Sigmoid colon (tissue), 7 donors: Measurements from ENCODE around the gene MLLT10. TPM values are rescaled to one million over a fixed set of nuclear protein-coding genes. Genes with fewer than 3 reads are reported as not detected.

Experiments used
- DNase-seq: peaks from one replicate; pipeline ENCODE4 v3.0.0-alpha.2; 2019
- H3K27ac ChIP-seq, 4 donors: fragments of 200-600 bp; sonication (generic); one replicate each; pipeline ENCODE4 v1.5.1; 2016 to 2019; ENCODE audit warnings: mild to moderate bottlenecking in 1 of 4
- H3K27me3 ChIP-seq, 3 donors: fragments of 200-600 bp; sonication (generic); one replicate each; pipeline ENCODE4 v1.5.1; 2019; ENCODE audit warnings: mild to moderate bottlenecking in 1 of 3
- H3K36me3 ChIP-seq, 4 donors: fragments of 200-600 bp; sonication (generic); one replicate each; pipeline ENCODE4 v1.5.1; 2016 to 2019
- H3K4me1 ChIP-seq, 4 donors: fragments of 200-600 bp; sonication (generic); one replicate each; pipeline ENCODE4 v1.5.1; 2017 to 2019
- H3K4me3 ChIP-seq, 4 donors: fragments of 200-600 bp; sonication (generic); one replicate each; pipeline ENCODE4 v1.5.1; 2017 to 2019; ENCODE audit warnings: mild to moderate bottlenecking in 2 of 4, moderate library complexity in 1 of 4
- H3K9me3 ChIP-seq, 4 donors: fragments of 200-600 bp in 3 of 4; sonication (generic) in 3 of 4; one replicate each; pipeline versions ENCODE4 v1.5.1 to v1.6.1; 2013 to 2019
- EP300 ChIP-seq, 4 donors: sonication (generic); formaldehyde crosslinking; IDR thresholded peaks; one replicate each; pipeline ENCODE4 v1.6.1; 2017; ENCODE audit warnings: antibody characterized with exemption in 4 of 4
- POLR2A ChIP-seq, 2 donors: fragments of 450-650 bp; IDR thresholded peaks; one replicate each; pipeline ENCODE4 v1.6.1; 2016; ENCODE audit warnings: antibody characterized with exemption in 2 of 2, mild to moderate bottlenecking in 2 of 2, moderate library complexity in 2 of 2
- POLR2AphosphoS5 ChIP-seq, 4 donors: sonication (generic); formaldehyde crosslinking; IDR thresholded peaks; one replicate each; pipeline ENCODE4 v1.6.1; 2017; ENCODE audit warnings: antibody characterized with exemption in 4 of 4
- WGBS, 2 donors: extraction: QIAGEN DNeasy Blood & Tissue Kit; methylation state at CpG; one replicate each; pipeline ENCODE4 v1.1.7; 2013; 5-methylcytosine and 5-hydroxymethylcytosine counted together
- intact Hi-C: fragments of 100-400 bp; cut with DNase I; formaldehyde crosslinking; loops from one replicate; pipeline ENCODE4 v1.15.1; 2023
- polyA plus RNA-seq, 3 donors: library from polyadenylated mRNA; stranded (reverse); fragments of 200-250 nt; gene quantifications; one replicate each; pipeline ENCODE4 v1.2.3, GENCODE V29; 2013
- total RNA-seq, 4 donors: library from RNA; depleted of rRNA; stranded (reverse); fragments of >200 nt; gene quantifications; one replicate each; pipeline ENCODE4 v1.1.0, GENCODE V29; 2016
- TF ChIP-seq, protein P1 (sequence below), 4 experiments: fragments of 450-650 bp in 3 of 4; fragments of 200-600 bp in 1 of 4; IDR thresholded peaks; one replicate each; pipeline ENCODE4 v1.5.1; 2016 to 2019; ENCODE audit warnings: antibody characterized with exemption in 4 of 4, mild to moderate bottlenecking in 3 of 4, moderate library complexity in 2 of 4
- donor health status: healthy with polysubstance abuse.
- donor health status: Bipolar disorder and iron deficiency.
- donor health status: healthy.

MLLT10 gene
- total and polyA plus RNA-seq, 7 donors: 8.6 to 53.7 (median 36.0) TPM

GRCh38 chr10:21694631-21695030, 160.6 kb downstream of the MLLT10 start:
- H3K27ac ChIP-seq: no peak overlapping the region
- TF ChIP-seq EP300 (IDR thresholded peaks at IDR 0.05): no peak
- TF ChIP-seq, protein P1, sequence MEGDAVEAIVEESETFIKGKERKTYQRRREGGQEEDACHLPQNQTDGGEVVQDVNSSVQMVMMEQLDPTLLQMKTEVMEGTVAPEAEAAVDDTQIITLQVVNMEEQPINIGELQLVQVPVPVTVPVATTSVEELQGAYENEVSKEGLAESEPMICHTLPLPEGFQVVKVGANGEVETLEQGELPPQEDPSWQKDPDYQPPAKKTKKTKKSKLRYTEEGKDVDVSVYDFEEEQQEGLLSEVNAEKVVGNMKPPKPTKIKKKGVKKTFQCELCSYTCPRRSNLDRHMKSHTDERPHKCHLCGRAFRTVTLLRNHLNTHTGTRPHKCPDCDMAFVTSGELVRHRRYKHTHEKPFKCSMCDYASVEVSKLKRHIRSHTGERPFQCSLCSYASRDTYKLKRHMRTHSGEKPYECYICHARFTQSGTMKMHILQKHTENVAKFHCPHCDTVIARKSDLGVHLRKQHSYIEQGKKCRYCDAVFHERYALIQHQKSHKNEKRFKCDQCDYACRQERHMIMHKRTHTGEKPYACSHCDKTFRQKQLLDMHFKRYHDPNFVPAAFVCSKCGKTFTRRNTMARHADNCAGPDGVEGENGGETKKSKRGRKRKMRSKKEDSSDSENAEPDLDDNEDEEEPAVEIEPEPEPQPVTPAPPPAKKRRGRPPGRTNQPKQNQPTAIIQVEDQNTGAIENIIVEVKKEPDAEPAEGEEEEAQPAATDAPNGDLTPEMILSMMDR (IDR thresholded peaks at IDR 0.05): no peak
- TF ChIP-seq POLR2AphosphoS5 (IDR thresholded peaks at IDR 0.05): no peak
- no peak for TF ChIP-seq POLR2A (IDR thresholded peaks at IDR 0.05)
- peak; percentile 67 for DNase-seq
- WGBS, 2 donors: 87 to 91% methylated on average over 3 of the region's 3 CpGs
- H3K4me1 ChIP-seq: peaks cover 0 to 10% (median 5%) of the 10 kb centered on the region in 4 donors
- H3K27me3 ChIP-seq: no peaks in the 10 kb centered on the region
- H3K9me3 ChIP-seq: no peaks in the 10 kb centered on the region
- no peaks in the 10 kb centered on the region for H3K36me3 ChIP-seq
- intact Hi-C loops: no loop called here
- no peak overlapping the region for H3K4me3 ChIP-seq

GRCh38 chr10:21696302-21696701, 162.3 kb downstream of the MLLT10 start:
- no peak for TF ChIP-seq POLR2A (IDR thresholded peaks at IDR 0.05)
- H3K27ac ChIP-seq: no peak overlapping the region
- intact Hi-C loops: no loop called here

DNA sequence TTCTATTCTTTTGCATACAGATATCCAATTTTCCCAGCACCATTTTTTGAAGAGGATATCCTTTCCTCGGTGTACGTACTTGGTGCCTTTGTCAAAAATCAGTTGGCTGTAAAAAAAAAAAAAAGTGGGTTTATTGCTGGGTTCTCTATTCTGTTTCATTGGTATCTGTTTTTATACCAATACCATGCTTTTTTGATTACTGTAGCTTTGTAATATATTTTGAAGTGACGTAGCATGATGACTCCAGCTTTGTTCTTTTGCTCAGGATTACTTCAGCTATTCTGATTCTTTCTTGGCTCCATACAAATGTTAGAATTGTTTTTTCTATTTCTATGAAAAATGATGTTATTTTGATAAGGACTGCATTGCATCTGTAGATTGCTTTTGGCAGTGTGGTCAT, 165.5 kb downstream of the MLLT10 start:
- intact Hi-C loops: no loop called here
- no peak for DNase-seq
- WGBS, 2 donors: 99% methylated on average over 3 of the region's 3 CpGs
- H3K4me1 ChIP-seq: peaks cover 0 to 7% (median 3%) of the 10 kb centered on the region in 4 donors
- H3K4me3 ChIP-seq: no peak overlapping the region
- no peaks in the 10 kb centered on the region for H3K36me3 ChIP-seq
- H3K27me3 ChIP-seq: no peaks in the 10 kb centered on the region
- H3K27ac ChIP-seq: no peak overlapping the region
- no peaks in the 10 kb centered on the region for H3K9me3 ChIP-seq
- no peak for TF ChIP-seq EP300 (IDR thresholded peaks at IDR 0.05)
- no peak for TF ChIP-seq POLR2AphosphoS5 (IDR thresholded peaks at IDR 0.05)
- TF ChIP-seq POLR2A (IDR thresholded peaks at IDR 0.05): no peak
- TF ChIP-seq, protein P1 (IDR thresholded peaks at IDR 0.05): no peak

More at GRCh38 chr10:21696302-21696701, 162.3 kb downstream of the MLLT10 start:
- H3K27me3 ChIP-seq: no peaks in the 10 kb centered on the region
- no peak for DNase-seq
- no peaks in the 10 kb centered on the region for H3K36me3 ChIP-seq
- no peaks in the 10 kb centered on the region for H3K9me3 ChIP-seq
- peaks cover 0 to 10% (median 5%) of the 10 kb centered on the region in 4 donors for H3K4me1 ChIP-seq
- H3K4me3 ChIP-seq: no peak overlapping the region

DNA sequence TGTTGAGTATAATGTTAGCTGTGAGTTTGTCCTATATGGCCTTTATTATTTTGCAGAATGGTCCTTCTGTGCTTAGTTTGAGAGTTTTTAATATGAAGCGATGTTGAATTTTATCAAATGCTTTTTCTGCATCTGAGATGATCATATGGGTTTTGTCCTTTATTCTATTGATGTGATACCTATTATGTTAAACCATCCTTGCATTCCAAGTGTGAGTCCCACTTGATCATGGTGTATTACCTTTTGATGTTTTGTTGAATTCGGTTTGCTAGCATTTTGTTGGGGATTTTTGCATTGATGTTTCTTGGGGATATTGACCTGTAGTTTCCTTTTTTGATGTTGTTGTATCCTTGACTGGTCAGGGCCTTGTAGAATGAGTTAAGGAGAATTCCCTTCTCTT, 166.4 kb downstream of the MLLT10 start:
- intact Hi-C loops: no loop called here
- TF ChIP-seq POLR2AphosphoS5 (IDR thresholded peaks at IDR 0.05) (no peak), POLR2A (IDR thresholded peaks at IDR 0.05) (no peak), EP300 (IDR thresholded peaks at IDR 0.05) (no peak)
- TF ChIP-seq, protein P1 (IDR thresholded peaks at IDR 0.05): no peak
- no peaks in the 10 kb centered on the region for H3K27me3 ChIP-seq
- no peaks in the 10 kb centered on the region for H3K4me1 ChIP-seq
- H3K9me3 ChIP-seq: no peaks in the 10 kb centered on the region
- H3K27ac ChIP-seq: no peak overlapping the region
- no peak for DNase-seq
- H3K4me3 ChIP-seq: no peak overlapping the region
- no peaks in the 10 kb centered on the region for H3K36me3 ChIP-seq
- WGBS, 2 donors: 97% methylated on average over 2 of the region's 2 CpGs

GRCh38 chr10:21702633-21703111, 168.6 kb downstream of the MLLT10 start:
- DNase-seq: no peak
- H3K27ac ChIP-seq: no peak overlapping the region
- WGBS, 2 donors: 41 to 86% methylated on average over 2 of the region's 2 CpGs
- H3K9me3 ChIP-seq: no peaks in the 10 kb centered on the region
- TF ChIP-seq POLR2A (IDR thresholded peaks at IDR 0.05): no peak
- no peak for TF ChIP-seq EP300 (IDR thresholded peaks at IDR 0.05)
- no peak for TF ChIP-seq POLR2AphosphoS5 (IDR thresholded peaks at IDR 0.05)
- intact Hi-C loops: no loop called here
- no peaks in the 10 kb centered on the region for H3K27me3 ChIP-seq
- no peak overlapping the region for H3K4me3 ChIP-seq
- no peaks in the 10 kb centered on the region for H3K4me1 ChIP-seq
- H3K36me3 ChIP-seq: no peaks in the 10 kb centered on the region
